Measurements from ENCODE around the gene ARL6IP4. TPM values are rescaled to one million over a fixed set of nuclear protein-coding genes. Genes with fewer than 3 reads are reported as not detected.

Gene ARL6IP4
- total and polyA plus RNA-seq, 10 of the 15 experiments (the other 5 are each of a cell fraction or from before 2014, with no cell fraction given): 2.5 to 320 (median 188) TPM

DNA sequence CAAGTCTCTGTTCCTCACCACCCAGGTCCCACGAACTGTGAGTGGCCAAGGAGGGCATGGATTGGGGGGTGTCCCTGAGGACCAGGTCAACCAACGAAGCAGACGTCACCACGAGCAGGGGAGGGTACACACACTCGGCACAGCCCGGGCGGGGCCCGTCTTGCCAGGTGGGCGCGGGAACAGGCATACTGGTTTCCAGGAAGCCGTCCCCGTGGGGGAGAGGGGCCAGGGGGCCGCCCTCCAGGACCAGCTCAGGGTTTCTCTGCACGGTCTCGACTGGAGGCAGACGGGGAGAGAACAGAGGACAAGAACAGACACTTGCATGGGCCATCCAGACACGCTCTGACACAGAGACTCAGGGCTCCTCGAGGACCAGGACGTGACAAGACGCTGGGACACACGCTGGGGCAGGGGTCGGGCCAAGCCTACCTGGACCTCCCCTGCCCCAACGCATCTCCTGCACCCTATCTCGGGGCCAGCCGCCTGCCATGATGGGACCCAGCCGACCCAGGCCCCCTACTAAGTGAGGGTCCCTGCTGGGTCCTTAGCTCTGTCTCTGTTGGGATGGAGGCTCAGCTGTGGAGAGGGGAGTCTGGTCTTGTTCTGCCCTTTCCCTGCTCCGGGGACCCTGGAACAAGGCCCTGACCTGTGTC lies 11.3 kb downstream of the ARL6IP4 start:
- DNase-seq (ENCODE audit: low read depth, low spot score) (no peak), ATAC-seq (no peak), FAIRE-seq (no peak)
- Histone ChIP-seq H3K36me3 (ENCODE audit: control insufficient read depth in 2 of 2, insufficient read depth in 2 of 2, low read length in 1 of 2) (no peaks in the 10 kb centered on the region), H3K4me1 (ENCODE audit: control insufficient read depth, insufficient read depth, low read length) (peaks cover 9% of the 10 kb centered on the region), H3K79me2 (ENCODE audit: control insufficient read depth, insufficient read depth, low read length) (no peaks in the 10 kb centered on the region), H3K27me3 (replicated peaks in 1 of 2; ENCODE audit: control insufficient read depth in 2 of 2, insufficient read depth in 2 of 2, low read length in 1 of 2) (no peaks in the 10 kb centered on the region; a peak in 1 of 4 replicates), H4K20me1 (ENCODE audit: control insufficient read depth, insufficient read depth) (no peaks in the 10 kb centered on the region), H3K9me3 (replicated peaks; ENCODE audit: control insufficient read depth, insufficient read depth, low read length) (no peaks in the 10 kb centered on the region), H3K27ac (ENCODE audit: control insufficient read depth, insufficient read depth) (no peak overlapping the region), H3K4me2 (ENCODE audit: control insufficient read depth, insufficient read depth) (no peak overlapping the region), H2AFZ (ENCODE audit: control insufficient read depth, low read depth, low read length) (no peak overlapping the region), H3K4me3 (no peak overlapping the region), H3K9ac (ENCODE audit: control insufficient read depth, insufficient read depth, low read length) (no peak overlapping the region)
- in situ Hi-C loops (cut with MboI) (no loop called here), intact Hi-C loops (cut with micrococcal nuclease; ENCODE audit: unreplicated experiment) (no loop called here)
- ChIA-PET SMC1A (ENCODE audit: uncharacterized antibody, unreplicated experiment) (no interaction called here), CTCF (interaction anchor here (2.7 kb wide), 1 partner anchor 246 kb away, joined by 11 read pairs; no protein-coding TSS in a partner anchor), RAD21 (ENCODE audit: unreplicated experiment) (interaction anchor here (1.1 kb wide), 1 partner anchor 10 kb away, joined by 3 read pairs; no protein-coding TSS in a partner anchor), POLR2A (interaction anchor here (0.6 kb wide), 1 partner anchor 10 kb away, joined by 3 read pairs; no protein-coding TSS in a partner anchor)
- TF ChIP-seq, protein P1, sequence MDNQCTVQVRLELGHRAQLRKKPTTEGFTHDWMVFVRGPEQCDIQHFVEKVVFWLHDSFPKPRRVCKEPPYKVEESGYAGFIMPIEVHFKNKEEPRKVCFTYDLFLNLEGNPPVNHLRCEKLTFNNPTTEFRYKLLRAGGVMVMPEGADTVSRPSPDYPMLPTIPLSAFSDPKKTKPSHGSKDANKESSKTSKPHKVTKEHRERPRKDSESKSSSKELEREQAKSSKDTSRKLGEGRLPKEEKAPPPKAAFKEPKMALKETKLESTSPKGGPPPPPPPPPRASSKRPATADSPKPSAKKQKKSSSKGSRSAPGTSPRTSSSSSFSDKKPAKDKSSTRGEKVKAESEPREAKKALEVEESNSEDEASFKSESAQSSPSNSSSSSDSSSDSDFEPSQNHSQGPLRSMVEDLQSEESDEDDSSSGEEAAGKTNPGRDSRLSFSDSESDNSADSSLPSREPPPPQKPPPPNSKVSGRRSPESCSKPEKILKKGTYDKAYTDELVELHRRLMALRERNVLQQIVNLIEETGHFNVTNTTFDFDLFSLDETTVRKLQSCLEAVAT (IDR thresholded peaks at IDR 0.05): no peak
- no peak for TF ChIP-seq CEBPB (IDR thresholded peaks at IDR 0.05; ENCODE audit: borderline replicate concordance in 1 of 2, low read depth in 2 of 2, low read length in 2 of 2)
- 46% methylated on average over 23 of the region's 27 CpGs for WGBS (ENCODE audit: insufficient coverage, insufficient replicate concordance, low lambda C conversion rate, missing lambda C conversion rate)
- no TSS peak for BruUV-seq (replicated peaks)

DNA sequence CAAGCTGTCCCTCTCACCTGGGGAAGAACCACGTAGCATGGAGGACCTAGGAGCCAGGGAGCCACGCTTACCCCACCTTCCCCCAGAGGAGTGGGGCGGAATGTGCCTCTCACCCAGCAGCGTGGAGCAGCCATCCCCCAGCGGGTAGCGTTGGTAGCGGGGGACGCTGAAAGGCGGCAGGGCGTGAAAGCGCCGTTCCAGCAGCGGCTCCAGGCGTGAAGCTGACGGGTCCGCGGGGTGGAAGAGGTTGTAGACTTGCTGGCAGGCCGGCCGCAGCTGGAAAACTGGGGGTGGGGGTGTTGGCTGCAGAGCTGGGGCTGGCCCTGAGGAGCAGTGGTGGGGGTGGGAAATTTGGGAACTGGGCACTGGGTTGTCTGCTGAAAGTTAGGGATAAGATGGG lies 11.9 kb downstream of the ARL6IP4 start:
- H3K27me3 ChIP-seq (replicated peaks in 1 of 2; ENCODE audit: control insufficient read depth in 2 of 2, insufficient read depth in 2 of 2, low read length in 1 of 2): no peaks in the 10 kb centered on the region; a peak in 1 of 4 replicates
- DNase-seq (ENCODE audit: low read depth, low spot score): no peak
- 90% methylated on average over 15 of the region's 19 CpGs for WGBS (ENCODE audit: insufficient coverage, insufficient replicate concordance, low lambda C conversion rate, missing lambda C conversion rate)
- H3K36me3 ChIP-seq (ENCODE audit: control insufficient read depth in 2 of 2, insufficient read depth in 2 of 2, low read length in 1 of 2): no peaks in the 10 kb centered on the region
- H3K4me3 ChIP-seq: no peak overlapping the region
- in situ Hi-C loops (cut with MboI) (no loop called here), intact Hi-C loops (cut with micrococcal nuclease; ENCODE audit: unreplicated experiment) (no loop called here)
- no peaks in the 10 kb centered on the region for H3K79me2 ChIP-seq (ENCODE audit: control insufficient read depth, insufficient read depth, low read length)
- no peak overlapping the region for H3K9ac ChIP-seq (ENCODE audit: control insufficient read depth, insufficient read depth, low read length)
- BruUV-seq (replicated peaks): no TSS peak
- FAIRE-seq: no peak
- TF ChIP-seq RB1 (IDR thresholded peaks at IDR 0.05; ENCODE audit: borderline replicate concordance) (no peak), BACH1 (IDR thresholded peaks at IDR 0.05; ENCODE audit: borderline replicate concordance) (no peak), CHD4 (IDR thresholded peaks at IDR 0.05) (no peak), NR2C2 (IDR thresholded peaks at IDR 0.05; ENCODE audit: borderline replicate concordance, control insufficient read depth, insufficient read length, low read depth) (no peak), IKZF1 (conservative IDR thresholded peaks at IDR 0.05) (no peak)
- TF ChIP-seq, protein P1 (IDR thresholded peaks at IDR 0.05): no peak
- SMC1A ChIA-PET (ENCODE audit: uncharacterized antibody, unreplicated experiment): interaction anchor here (1.4 kb wide), 1 partner anchor 103 kb away, joined by 5 read pairs; no protein-coding TSS in a partner anchor
- H3K4me1 ChIP-seq (ENCODE audit: control insufficient read depth, insufficient read depth, low read length): peaks cover 9% of the 10 kb centered on the region
- H3K4me2 ChIP-seq (ENCODE audit: control insufficient read depth, insufficient read depth): no peak overlapping the region
- no peak for ATAC-seq
- H4K20me1 ChIP-seq (ENCODE audit: control insufficient read depth, insufficient read depth): no peaks in the 10 kb centered on the region
- H2AFZ ChIP-seq (ENCODE audit: control insufficient read depth, low read depth, low read length): no peak overlapping the region
- CTCF ChIA-PET: interaction anchor here (2.7 kb wide), 1 partner anchor 245 kb away, joined by 11 read pairs; no protein-coding TSS in a partner anchor
- POLR2A ChIA-PET: no interaction called here
- H3K9me3 ChIP-seq (replicated peaks; ENCODE audit: control insufficient read depth, insufficient read depth, low read length): no peaks in the 10 kb centered on the region
- no peak overlapping the region for H3K27ac ChIP-seq (ENCODE audit: control insufficient read depth, insufficient read depth)
- RAD21 ChIA-PET (ENCODE audit: unreplicated experiment): interaction anchor here (0.6 to 1.1 kb wide), 2 partner anchors 11 to 245 kb away, joined by 3 read pairs; no protein-coding TSS in a partner anchor

Data from GM12878 (cell line).